ENCODE data around the gene NEK3.

DNA sequence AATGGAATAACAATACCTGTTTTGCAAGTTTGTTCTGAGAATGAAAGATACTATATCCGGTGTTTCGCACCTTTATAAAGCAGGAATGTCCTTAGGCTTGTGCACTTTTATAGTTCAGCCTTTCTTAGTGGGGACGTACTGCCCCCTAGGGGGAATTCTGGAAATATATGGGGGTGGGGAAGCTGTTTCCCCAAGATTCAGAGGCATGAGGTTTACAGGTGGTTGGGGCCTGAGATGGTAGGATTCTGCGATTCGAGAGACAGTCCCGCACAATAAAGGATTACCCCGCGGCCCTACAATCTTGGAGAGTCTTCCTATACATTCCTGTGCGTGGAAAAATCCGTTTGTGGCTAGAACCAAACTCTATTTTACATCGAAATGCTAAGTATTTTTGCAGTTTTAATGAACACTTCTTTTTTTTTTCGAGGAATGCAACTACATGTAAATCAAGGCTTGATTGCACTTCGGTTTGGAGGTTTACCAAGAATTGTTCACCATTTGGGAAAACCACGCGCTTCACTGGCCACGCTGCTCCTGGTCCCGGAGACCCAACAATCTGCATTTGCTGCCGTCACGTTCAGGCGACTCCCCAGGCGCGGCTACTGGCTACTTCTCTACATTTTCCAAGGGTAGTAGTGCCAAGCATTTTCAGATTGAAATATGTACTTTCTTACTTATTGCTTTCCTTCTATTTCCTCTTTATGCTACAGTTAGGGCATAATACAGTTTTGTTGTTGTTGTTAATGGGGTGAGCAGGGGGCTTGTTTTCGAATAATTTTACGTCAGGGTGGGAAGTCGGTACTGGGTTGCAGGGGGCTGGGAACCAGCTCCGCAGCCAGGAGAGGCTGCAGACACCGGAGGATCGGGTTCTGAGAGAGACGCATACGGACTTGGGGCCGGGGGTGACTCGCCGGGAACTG, 31.4 kb downstream of the NEK3 start:
- TF ChIP-seq, protein P1, sequence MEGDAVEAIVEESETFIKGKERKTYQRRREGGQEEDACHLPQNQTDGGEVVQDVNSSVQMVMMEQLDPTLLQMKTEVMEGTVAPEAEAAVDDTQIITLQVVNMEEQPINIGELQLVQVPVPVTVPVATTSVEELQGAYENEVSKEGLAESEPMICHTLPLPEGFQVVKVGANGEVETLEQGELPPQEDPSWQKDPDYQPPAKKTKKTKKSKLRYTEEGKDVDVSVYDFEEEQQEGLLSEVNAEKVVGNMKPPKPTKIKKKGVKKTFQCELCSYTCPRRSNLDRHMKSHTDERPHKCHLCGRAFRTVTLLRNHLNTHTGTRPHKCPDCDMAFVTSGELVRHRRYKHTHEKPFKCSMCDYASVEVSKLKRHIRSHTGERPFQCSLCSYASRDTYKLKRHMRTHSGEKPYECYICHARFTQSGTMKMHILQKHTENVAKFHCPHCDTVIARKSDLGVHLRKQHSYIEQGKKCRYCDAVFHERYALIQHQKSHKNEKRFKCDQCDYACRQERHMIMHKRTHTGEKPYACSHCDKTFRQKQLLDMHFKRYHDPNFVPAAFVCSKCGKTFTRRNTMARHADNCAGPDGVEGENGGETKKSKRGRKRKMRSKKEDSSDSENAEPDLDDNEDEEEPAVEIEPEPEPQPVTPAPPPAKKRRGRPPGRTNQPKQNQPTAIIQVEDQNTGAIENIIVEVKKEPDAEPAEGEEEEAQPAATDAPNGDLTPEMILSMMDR (IDR thresholded peaks at IDR 0.05) = peak; percentile 76 to 83 (median 82)
- TF ChIP-seq POLR2A (IDR thresholded peaks at IDR 0.05) = no peak
